SU-DHL-6 (cell line): ENCODE measurements around the gene MZT2B.
"Not testable (repeated sequence)": the region's sequence is repeated elsewhere in the genome, so short reads cannot be mapped to it uniquely, and the experiment has no call there.

Experiments used
- EZH2phosphoT487 ChIP-seq: fragments of 200-600 bp; sonication (generic), shearing (Covaris generic); conservative IDR thresholded peaks from 2 replicates; pipeline ENCODE4 v1.6.1; 2018; ENCODE audit warnings: mild to moderate bottlenecking, antibody characterized with exemption, low read length, moderate library complexity, mixed read lengths
- TF ChIP-seq, protein P1 (sequence below): fragments of 200-600 bp; sonication (generic); IDR thresholded peaks from one replicate; pipeline ENCODE4 v1.5.1; 2017; ENCODE audit warnings: antibody characterized with exemption, mild to moderate bottlenecking, low read length, moderate library complexity; ENCODE audit not compliant: insufficient read depth, poor library complexity, severe bottlenecking

DNA sequence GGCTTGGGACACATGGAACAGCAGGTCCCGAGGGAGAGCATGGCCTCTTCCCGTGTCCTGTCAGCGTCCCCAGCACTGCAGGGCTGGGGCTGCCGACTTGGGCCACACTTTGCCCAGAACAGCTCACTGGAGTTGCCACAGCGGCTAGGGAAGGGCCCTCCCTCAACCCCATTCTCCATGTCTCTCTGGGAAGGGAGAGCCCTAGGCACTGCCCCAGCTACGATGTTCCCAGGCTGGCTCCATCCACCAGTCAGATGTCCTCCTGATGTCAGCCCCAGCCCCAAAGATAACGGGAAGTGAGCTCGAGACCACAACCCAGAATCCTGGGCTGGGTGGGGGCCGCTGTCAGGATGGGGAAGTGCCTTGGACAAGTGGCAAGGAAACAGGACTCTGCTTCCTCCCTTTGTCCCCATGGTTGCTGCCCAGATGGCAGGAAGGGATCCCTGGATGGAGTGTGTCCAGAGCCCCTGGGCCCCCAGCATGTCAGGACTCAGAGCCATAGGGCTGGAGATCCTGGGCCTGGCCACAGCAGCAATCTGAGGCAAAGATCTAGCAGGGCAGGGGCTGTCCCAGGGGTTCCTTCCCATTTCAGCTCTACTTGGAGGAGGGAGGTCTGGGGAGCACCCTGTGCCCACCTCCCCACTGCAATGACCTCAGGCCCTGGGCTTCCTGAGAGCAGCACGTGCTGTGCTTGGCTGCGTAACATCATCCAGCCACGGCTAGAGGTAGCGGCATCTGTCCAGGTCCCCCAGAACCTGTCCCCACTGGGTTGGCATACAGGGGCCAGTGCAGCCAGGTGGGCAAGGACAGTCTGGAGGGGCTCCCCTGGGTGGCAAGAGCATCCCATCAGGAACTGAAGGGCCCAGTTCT lies 39.4 kb upstream of the MZT2B start:
- TF ChIP-seq, protein P1, sequence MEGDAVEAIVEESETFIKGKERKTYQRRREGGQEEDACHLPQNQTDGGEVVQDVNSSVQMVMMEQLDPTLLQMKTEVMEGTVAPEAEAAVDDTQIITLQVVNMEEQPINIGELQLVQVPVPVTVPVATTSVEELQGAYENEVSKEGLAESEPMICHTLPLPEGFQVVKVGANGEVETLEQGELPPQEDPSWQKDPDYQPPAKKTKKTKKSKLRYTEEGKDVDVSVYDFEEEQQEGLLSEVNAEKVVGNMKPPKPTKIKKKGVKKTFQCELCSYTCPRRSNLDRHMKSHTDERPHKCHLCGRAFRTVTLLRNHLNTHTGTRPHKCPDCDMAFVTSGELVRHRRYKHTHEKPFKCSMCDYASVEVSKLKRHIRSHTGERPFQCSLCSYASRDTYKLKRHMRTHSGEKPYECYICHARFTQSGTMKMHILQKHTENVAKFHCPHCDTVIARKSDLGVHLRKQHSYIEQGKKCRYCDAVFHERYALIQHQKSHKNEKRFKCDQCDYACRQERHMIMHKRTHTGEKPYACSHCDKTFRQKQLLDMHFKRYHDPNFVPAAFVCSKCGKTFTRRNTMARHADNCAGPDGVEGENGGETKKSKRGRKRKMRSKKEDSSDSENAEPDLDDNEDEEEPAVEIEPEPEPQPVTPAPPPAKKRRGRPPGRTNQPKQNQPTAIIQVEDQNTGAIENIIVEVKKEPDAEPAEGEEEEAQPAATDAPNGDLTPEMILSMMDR = not testable (repeated sequence)
- TF ChIP-seq EZH2phosphoT487 = not testable (repeated sequence)
